Kidney (tissue), 14 donors: ENCODE measurements around the gene SSMEM1. TPM values are rescaled to one million over a fixed set of nuclear protein-coding genes. Genes with fewer than 3 reads are reported as not detected.

ENCODE experiments used
- DNase-seq, 5 donors: peaks; one replicate each; pipeline ENCODE4 v3.0.0-alpha.2; 2013 to 2020
- FAIRE-seq: peaks from 2 replicates; lab custom pipeline; 2012; peaks lifted over from hg19 to GRCh38; lab: Jason Lieb, UNC
- H3K27ac ChIP-seq, 2 donors: one replicate each; pipeline ENCODE4 v1.7.0; 2013; ENCODE audit warnings: low read depth in 2 of 2, low read length in 2 of 2, inconsistent platforms in 1 of 2
- H3K27me3 ChIP-seq: one replicate; pipeline ENCODE4 v1.7.1; 2013; ENCODE audit warnings: low read length, inconsistent platforms; ENCODE audit not compliant: control insufficient read depth, insufficient read depth
- H3K36me3 ChIP-seq, 3 donors: one replicate each; pipeline versions ENCODE4 v1.7.0 to v1.7.1; 2013; ENCODE audit warnings: low read length in 3 of 3, control low read depth in 1 of 3, inconsistent platforms in 1 of 3; ENCODE audit not compliant: insufficient read depth in 3 of 3, control insufficient read depth in 2 of 3
- H3K4me1 ChIP-seq, 3 donors: one replicate each; pipeline versions ENCODE4 v1.7.0 to v1.7.1; 2013; ENCODE audit warnings: low read length in 3 of 3, inconsistent platforms in 1 of 3, low read depth in 1 of 3; ENCODE audit not compliant: control insufficient read depth in 2 of 3, insufficient read depth in 2 of 3
- H3K4me3 ChIP-seq, 3 donors: one replicate each; pipeline versions ENCODE4 v1.7.0 to v1.8.1; 2013; ENCODE audit warnings: low read length in 3 of 3, control low read depth in 1 of 3, inconsistent platforms in 1 of 3
- H3K9ac ChIP-seq, 3 donors: one replicate each; pipeline versions ENCODE4 v1.7.0 to v1.7.1; 2013; ENCODE audit warnings: low read length in 3 of 3, control low read depth in 1 of 3, inconsistent platforms in 1 of 3
- H3K9me3 ChIP-seq, 3 donors: one replicate each; pipeline versions ENCODE4 v1.7.0 to v1.7.1; 2013; ENCODE audit warnings: low read length in 3 of 3, control low read depth in 1 of 3, inconsistent platforms in 1 of 3; ENCODE audit not compliant: control insufficient read depth in 2 of 3, insufficient read depth in 1 of 3
- intact Hi-C: fragments of 100-400 bp; cut with DNase I; formaldehyde crosslinking; loops from one replicate; pipeline ENCODE4 v1.11.1; 2022
- polyA plus RNA-seq: library from polyadenylated mRNA; stranded (reverse); fragments of 350-450 nt; fragmentation: Illumina TruSeq; extraction: RNeasy Lipid Tissue Mini Kit (QIAGEN cat#74804); gene quantifications from one replicate; pipeline ENCODE4 v1.2.3, GENCODE V29; 2014; ENCODE audit warnings: low read depth, low replicate concordance; ENCODE audit not compliant: insufficient read depth
- total RNA-seq: library from RNA; stranded (reverse); fragmentation: NEBNext Ultra II Directional; extraction: Animal tissue kit (Norgen Biotek cat#: 25700); gene quantifications from one replicate; pipeline ENCODE4 v1.2.1, GENCODE V29; 2021
- TF ChIP-seq, protein P1 (sequence below): IDR thresholded peaks from 3 replicates; pipeline ENCODE4 v1.5.1; 2012; ENCODE audit warnings: mild to moderate bottlenecking, moderate library complexity, borderline replicate concordance; ENCODE audit not compliant: insufficient read depth; ENCODE audit errors: extremely low read depth
- donor health status: control.
- donor health status: control.
- donor health status: control.
- donor health status: control.
- donor health status: control.
- donor health status: DM: yes; HTN: yes; CAD: no.
- donor health status: Normal renal cell carcinoma (clear cell type).

Gene SSMEM1
- total and polyA plus RNA-seq, 2 donors from 2014 or later, result not detected

DNA sequence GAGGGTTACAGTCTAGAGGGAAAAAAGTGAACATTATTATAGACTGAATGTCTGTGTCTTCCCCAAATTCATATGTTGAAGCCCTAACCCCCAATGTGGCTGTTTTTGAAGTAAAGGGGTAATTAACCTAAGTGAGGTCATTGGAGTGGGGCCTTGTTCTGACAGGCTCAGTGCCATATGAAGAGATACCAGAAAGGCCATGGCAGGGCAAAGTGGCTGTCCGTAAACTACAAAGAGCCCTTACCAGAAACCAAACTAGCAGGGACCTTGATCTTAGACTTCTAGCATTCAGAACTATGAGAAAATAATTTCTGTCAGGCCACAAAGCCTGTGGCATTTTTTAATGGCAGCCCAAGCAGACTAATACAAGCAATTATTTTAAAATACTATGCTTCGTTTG lies 11.2 kb upstream of the SSMEM1 start:
- no peak overlapping the region for H3K27ac ChIP-seq
- H3K27me3 ChIP-seq, result no peaks in the 10 kb centered on the region
- no peaks in the 10 kb centered on the region for H3K4me1 ChIP-seq
- H3K4me3 ChIP-seq, result no peak overlapping the region
- H3K36me3 ChIP-seq, result peaks cover 0 to 9% (median 6%) of the 10 kb centered on the region in 3 donors
- H3K9ac ChIP-seq, result no peak overlapping the region
- FAIRE-seq, result no peak
- TF ChIP-seq, protein P1, sequence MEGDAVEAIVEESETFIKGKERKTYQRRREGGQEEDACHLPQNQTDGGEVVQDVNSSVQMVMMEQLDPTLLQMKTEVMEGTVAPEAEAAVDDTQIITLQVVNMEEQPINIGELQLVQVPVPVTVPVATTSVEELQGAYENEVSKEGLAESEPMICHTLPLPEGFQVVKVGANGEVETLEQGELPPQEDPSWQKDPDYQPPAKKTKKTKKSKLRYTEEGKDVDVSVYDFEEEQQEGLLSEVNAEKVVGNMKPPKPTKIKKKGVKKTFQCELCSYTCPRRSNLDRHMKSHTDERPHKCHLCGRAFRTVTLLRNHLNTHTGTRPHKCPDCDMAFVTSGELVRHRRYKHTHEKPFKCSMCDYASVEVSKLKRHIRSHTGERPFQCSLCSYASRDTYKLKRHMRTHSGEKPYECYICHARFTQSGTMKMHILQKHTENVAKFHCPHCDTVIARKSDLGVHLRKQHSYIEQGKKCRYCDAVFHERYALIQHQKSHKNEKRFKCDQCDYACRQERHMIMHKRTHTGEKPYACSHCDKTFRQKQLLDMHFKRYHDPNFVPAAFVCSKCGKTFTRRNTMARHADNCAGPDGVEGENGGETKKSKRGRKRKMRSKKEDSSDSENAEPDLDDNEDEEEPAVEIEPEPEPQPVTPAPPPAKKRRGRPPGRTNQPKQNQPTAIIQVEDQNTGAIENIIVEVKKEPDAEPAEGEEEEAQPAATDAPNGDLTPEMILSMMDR, result no peak
- DNase-seq, result no peak
- intact Hi-C loops, result no loop called here
- H3K9me3 ChIP-seq, result no peaks in the 10 kb centered on the region

DNA sequence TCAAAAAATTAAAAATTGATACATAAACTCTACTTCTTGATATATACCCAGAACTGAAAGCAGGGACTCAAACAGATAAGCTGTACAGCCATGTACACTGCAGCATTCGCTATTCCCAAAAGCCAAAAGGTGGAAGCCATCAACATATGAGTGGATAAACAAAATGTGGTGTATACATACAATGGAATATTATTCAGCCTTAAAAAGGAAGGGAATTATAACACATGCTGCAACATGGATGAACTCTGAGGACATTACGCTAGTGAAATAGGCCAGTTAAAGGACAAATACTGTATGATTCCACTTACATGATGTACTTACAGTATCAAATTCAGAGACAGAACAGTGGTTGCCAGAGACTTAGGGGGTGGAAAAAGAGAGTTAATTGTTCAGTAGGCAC lies 10.6 kb upstream of the SSMEM1 start:
- TF ChIP-seq, protein P1, result no peak
- Histone ChIP-seq H3K9ac (no peak overlapping the region), H3K27ac (no peak overlapping the region), H3K36me3 (peaks cover 3 to 15% (median 6%) of the 10 kb centered on the region in 3 donors), H3K4me1 (no peaks in the 10 kb centered on the region), H3K4me3 (no peak overlapping the region), H3K9me3 (no peaks in the 10 kb centered on the region), H3K27me3 (no peaks in the 10 kb centered on the region)
- intact Hi-C loops, result no loop called here
- FAIRE-seq (no peak), DNase-seq (no peak)

DNA sequence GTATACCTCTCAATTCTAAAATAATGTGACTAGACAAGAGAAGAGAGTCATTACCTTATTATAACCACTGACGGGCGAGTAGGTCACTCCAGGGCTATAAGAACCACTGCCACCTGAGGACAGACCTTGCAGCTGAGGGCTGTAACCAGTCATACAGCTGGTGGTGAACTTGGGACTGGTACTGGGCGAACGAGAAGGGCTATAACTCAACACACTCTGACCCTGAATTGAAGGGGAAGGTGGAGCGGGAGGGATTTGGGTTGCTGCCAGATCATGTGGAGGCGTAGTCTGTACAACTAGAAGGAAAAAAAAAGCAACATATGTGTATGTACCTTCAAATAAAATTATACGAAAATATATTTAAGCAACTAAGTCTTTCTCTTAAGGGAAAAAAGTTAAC lies 5.9 kb upstream of the SSMEM1 start:
- H3K36me3 ChIP-seq, result peaks cover 3 to 14% (median 8%) of the 10 kb centered on the region in 3 donors
- no peak for FAIRE-seq
- peak in 1 of 5 donors; percentile 32 for DNase-seq
- intact Hi-C loops, result no loop called here
- no peak overlapping the region for H3K9ac ChIP-seq
- peaks cover 0 to 5% (median 0%) of the 10 kb centered on the region in 3 donors for H3K4me1 ChIP-seq
- TF ChIP-seq, protein P1, result no peak
- H3K4me3 ChIP-seq, result no peak overlapping the region
- no peaks in the 10 kb centered on the region for H3K9me3 ChIP-seq
- no peak overlapping the region for H3K27ac ChIP-seq
- H3K27me3 ChIP-seq, result no peaks in the 10 kb centered on the region
